HEK293 (cell line): ENCODE results near the gene DYNC1LI1.
A peak's percentile ranks its signal among the peaks of the same experiment; 100 is the strongest.

Source experiments
- KLF8 ChIP-seq: fragments of 450-650 bp; formaldehyde crosslinking; IDR thresholded peaks from 2 replicates; pipeline ENCODE4 v1.5.1; 2016; ENCODE audit warnings: missing biosample characterization, missing genetic modification characterization
- KLF9 ChIP-seq: fragments of 450-650 bp; formaldehyde crosslinking; IDR thresholded peaks from 2 replicates; pipeline ENCODE4 v1.5.1; 2016; ENCODE audit warnings: missing biosample characterization, missing genetic modification characterization, low read depth
- MEIS1 ChIP-seq: sonication (generic); formaldehyde crosslinking; IDR thresholded peaks from 2 replicates; pipeline ENCODE4 v1.8.1; 2022; ENCODE audit warnings: missing genetic modification reagents, mild to moderate bottlenecking, borderline replicate concordance
- MYNN ChIP-seq: fragments of 450-650 bp; formaldehyde crosslinking; IDR thresholded peaks from 2 replicates; pipeline ENCODE4 v1.5.1; 2016; ENCODE audit warnings: missing biosample characterization, missing genetic modification characterization, borderline replicate concordance
- PRDM1 ChIP-seq: fragments of 450-650 bp; formaldehyde crosslinking; IDR thresholded peaks from 2 replicates; pipeline ENCODE4; 2016; ENCODE audit warnings: missing biosample characterization, missing genetic modification characterization
- SP7 ChIP-seq: fragments of 450-650 bp; formaldehyde crosslinking; IDR thresholded peaks from 2 replicates; pipeline ENCODE4 v1.5.1; 2016; ENCODE audit warnings: missing biosample characterization, missing genetic modification characterization
- ZBTB20 ChIP-seq: fragments of 450-650 bp; formaldehyde crosslinking; IDR thresholded peaks from 2 replicates; pipeline ENCODE4 v1.5.1; 2016; ENCODE audit warnings: missing biosample characterization, missing genetic modification characterization
- ZNF121 ChIP-seq: fragments of 450-650 bp; formaldehyde crosslinking; IDR thresholded peaks from 2 replicates; pipeline ENCODE4 v1.5.1; 2016; ENCODE audit warnings: missing biosample characterization, missing genetic modification characterization
- ZNF133 ChIP-seq: fragments of 450-650 bp; formaldehyde crosslinking; IDR thresholded peaks from 2 replicates; pipeline ENCODE4 v1.5.1; 2016; ENCODE audit warnings: missing biosample characterization, missing genetic modification characterization
- ZNF146 ChIP-seq: fragments of 450-650 bp; formaldehyde crosslinking; IDR thresholded peaks from 2 replicates; pipeline ENCODE4 v1.5.1; 2016; ENCODE audit warnings: missing biosample characterization, missing genetic modification characterization
- ZNF175 ChIP-seq: fragments of 450-650 bp; formaldehyde crosslinking; IDR thresholded peaks from 2 replicates; pipeline ENCODE4 v1.5.1; 2016; ENCODE audit warnings: missing biosample characterization, missing genetic modification characterization
- ZNF239 ChIP-seq: fragments of 450-650 bp; formaldehyde crosslinking; IDR thresholded peaks from 2 replicates; pipeline ENCODE4 v1.5.1; 2016; ENCODE audit warnings: missing biosample characterization, missing genetic modification characterization
- ZNF324 ChIP-seq: fragments of 450-650 bp; formaldehyde crosslinking; IDR thresholded peaks from 2 replicates; pipeline ENCODE4 v1.5.1; 2016; ENCODE audit warnings: missing biosample characterization, missing genetic modification characterization
- ZNF37A ChIP-seq: fragments of 450-650 bp; IDR thresholded peaks from 2 replicates; pipeline ENCODE4 v1.5.1; 2018; ENCODE audit warnings: missing biosample characterization, missing genetic modification characterization
- ZNF426 ChIP-seq: fragments of 450-650 bp; formaldehyde crosslinking; IDR thresholded peaks from 2 replicates; pipeline ENCODE4 v1.5.1; 2017; ENCODE audit warnings: missing biosample characterization, missing genetic modification characterization, mild to moderate bottlenecking, inconsistent platforms, moderate library complexity
- ZNF521 ChIP-seq: fragments of 450-650 bp; formaldehyde crosslinking; IDR thresholded peaks from 2 replicates; pipeline ENCODE4 v1.5.1; 2017; ENCODE audit warnings: missing biosample characterization, mild to moderate bottlenecking, missing genetic modification characterization
- ZNF530 ChIP-seq: fragments of 450-650 bp; formaldehyde crosslinking; IDR thresholded peaks from 2 replicates; pipeline ENCODE4 v1.5.1; 2016; ENCODE audit warnings: low read depth, missing biosample characterization, missing genetic modification characterization
- ZNF621 ChIP-seq: fragments of 450-650 bp; formaldehyde crosslinking; IDR thresholded peaks from 2 replicates; pipeline ENCODE4 v1.5.1; 2017; ENCODE audit warnings: missing biosample characterization, missing genetic modification characterization
- ZNF707 ChIP-seq: fragments of 450-650 bp; formaldehyde crosslinking; IDR thresholded peaks from 2 replicates; pipeline ENCODE4 v1.5.1; 2016; ENCODE audit warnings: missing biosample characterization, missing genetic modification characterization
- ZNF792 ChIP-seq: fragments of 450-650 bp; formaldehyde crosslinking; IDR thresholded peaks from 2 replicates; pipeline ENCODE4 v1.5.1; 2016; ENCODE audit warnings: missing biosample characterization, missing genetic modification characterization
- ZNF837 ChIP-seq: fragments of 450-650 bp; formaldehyde crosslinking; IDR thresholded peaks from 2 replicates; pipeline ENCODE4 v1.5.1; 2016; ENCODE audit warnings: missing biosample characterization, missing genetic modification characterization
- TF ChIP-seq, protein P1 (sequence below): fragments of 450-650 bp; formaldehyde crosslinking; IDR thresholded peaks from 2 replicates; pipeline ENCODE4 v1.5.1; 2016; ENCODE audit warnings: missing biosample characterization, missing genetic modification characterization
- TF ChIP-seq, protein P2 (sequence below): fragments of 450-650 bp; formaldehyde crosslinking; IDR thresholded peaks from 2 replicates; pipeline ENCODE4 v1.5.1; 2016; ENCODE audit warnings: missing biosample characterization, missing genetic modification characterization
- TF ChIP-seq, protein P3 (sequence below): fragments of 450-650 bp; formaldehyde crosslinking; conservative IDR thresholded peaks from 2 replicates; pipeline ENCODE4 v1.5.1; 2016; ENCODE audit warnings: low read depth, missing biosample characterization, missing genetic modification characterization
- TF ChIP-seq, protein P4 (sequence below): fragments of 450-650 bp; formaldehyde crosslinking; IDR thresholded peaks from 2 replicates; pipeline ENCODE4 v1.5.1; 2017; ENCODE audit warnings: missing biosample characterization, missing genetic modification characterization

The DYNC1LI1 gene

DNA sequence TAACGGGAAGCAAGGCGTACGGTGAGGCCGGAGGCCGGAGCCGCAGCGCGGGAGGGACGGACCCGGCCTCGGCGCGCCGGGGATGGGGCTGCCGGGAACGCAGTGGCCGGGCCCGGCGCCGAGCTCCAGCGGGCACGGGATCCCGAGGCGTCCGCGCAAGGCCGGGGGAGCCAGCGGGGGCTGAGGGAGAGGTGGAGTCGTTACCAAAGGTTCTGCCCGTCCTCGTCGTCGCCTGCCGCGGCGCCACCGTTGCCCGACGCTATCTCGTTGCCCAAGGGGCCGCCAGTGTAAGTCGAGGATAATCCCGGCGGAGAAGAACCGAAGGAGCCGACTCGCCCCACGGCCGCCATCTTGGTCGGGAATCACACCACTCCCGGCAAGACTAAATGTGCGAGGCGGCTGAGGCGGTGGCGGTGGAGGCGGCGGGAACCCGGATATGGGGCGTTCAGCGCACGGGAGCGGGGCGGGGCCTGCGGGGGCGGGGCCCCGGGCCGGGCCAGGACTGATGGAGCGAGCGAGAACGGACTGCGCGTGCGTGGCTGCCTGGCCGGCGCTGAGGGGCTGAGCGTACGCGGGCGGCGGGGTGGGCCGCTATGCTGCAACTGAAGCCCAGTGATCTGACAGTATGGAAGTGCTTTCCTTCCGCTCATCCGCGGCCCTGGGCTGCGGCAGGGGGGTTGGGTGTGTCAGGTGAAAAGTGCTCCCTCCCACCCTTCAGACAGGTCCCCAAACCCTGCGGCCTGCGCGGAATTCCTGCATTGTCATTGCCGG lies at the start of gene DYNC1LI1 (continued):
- TF ChIP-seq ZNF837 (tag by site-specific recombination) (no peak), ZNF239 (no peak), ZNF521 (no peak), ZNF324 (tag by site-specific recombination) (no peak), ZNF530 (tag by site-specific recombination) (no peak), ZBTB20 (tag by site-specific recombination) (peak; percentile 84), KLF9 (tag by site-specific recombination) (peak; percentile 65), KLF8 (tag by site-specific recombination) (0 out of 2 replicates have a peak, but pooled peaks have one; percentile 41), ZNF792 (tag by site-specific recombination) (no peak), SP7 (tag by site-specific recombination) (0 out of 2 replicates have a peak, but pooled peaks have one; percentile 30), ZNF121 (tag by site-specific recombination) (0 out of 2 replicates have a peak, but pooled peaks have one; percentile 10), ZNF707 (tag by site-specific recombination) (no peak), ZNF426 (tag by site-specific recombination) (no peak), ZNF133 (tag by site-specific recombination) (no peak), ZNF175 (no peak), MYNN (tag by site-specific recombination) (no peak), ZNF146 (tag by site-specific recombination) (no peak), PRDM1 (tag by site-specific recombination) (no peak), ZNF621 (no peak), MEIS1 (no peak), ZNF37A (tag by site-specific recombination) (no peak)
- TF ChIP-seq, protein P1, sequence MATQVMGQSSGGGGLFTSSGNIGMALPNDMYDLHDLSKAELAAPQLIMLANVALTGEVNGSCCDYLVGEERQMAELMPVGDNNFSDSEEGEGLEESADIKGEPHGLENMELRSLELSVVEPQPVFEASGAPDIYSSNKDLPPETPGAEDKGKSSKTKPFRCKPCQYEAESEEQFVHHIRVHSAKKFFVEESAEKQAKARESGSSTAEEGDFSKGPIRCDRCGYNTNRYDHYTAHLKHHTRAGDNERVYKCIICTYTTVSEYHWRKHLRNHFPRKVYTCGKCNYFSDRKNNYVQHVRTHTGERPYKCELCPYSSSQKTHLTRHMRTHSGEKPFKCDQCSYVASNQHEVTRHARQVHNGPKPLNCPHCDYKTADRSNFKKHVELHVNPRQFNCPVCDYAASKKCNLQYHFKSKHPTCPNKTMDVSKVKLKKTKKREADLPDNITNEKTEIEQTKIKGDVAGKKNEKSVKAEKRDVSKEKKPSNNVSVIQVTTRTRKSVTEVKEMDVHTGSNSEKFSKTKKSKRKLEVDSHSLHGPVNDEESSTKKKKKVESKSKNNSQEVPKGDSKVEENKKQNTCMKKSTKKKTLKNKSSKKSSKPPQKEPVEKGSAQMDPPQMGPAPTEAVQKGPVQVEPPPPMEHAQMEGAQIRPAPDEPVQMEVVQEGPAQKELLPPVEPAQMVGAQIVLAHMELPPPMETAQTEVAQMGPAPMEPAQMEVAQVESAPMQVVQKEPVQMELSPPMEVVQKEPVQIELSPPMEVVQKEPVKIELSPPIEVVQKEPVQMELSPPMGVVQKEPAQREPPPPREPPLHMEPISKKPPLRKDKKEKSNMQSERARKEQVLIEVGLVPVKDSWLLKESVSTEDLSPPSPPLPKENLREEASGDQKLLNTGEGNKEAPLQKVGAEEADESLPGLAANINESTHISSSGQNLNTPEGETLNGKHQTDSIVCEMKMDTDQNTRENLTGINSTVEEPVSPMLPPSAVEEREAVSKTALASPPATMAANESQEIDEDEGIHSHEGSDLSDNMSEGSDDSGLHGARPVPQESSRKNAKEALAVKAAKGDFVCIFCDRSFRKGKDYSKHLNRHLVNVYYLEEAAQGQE (tag by site-specific recombination): no peak
- TF ChIP-seq, protein P2, sequence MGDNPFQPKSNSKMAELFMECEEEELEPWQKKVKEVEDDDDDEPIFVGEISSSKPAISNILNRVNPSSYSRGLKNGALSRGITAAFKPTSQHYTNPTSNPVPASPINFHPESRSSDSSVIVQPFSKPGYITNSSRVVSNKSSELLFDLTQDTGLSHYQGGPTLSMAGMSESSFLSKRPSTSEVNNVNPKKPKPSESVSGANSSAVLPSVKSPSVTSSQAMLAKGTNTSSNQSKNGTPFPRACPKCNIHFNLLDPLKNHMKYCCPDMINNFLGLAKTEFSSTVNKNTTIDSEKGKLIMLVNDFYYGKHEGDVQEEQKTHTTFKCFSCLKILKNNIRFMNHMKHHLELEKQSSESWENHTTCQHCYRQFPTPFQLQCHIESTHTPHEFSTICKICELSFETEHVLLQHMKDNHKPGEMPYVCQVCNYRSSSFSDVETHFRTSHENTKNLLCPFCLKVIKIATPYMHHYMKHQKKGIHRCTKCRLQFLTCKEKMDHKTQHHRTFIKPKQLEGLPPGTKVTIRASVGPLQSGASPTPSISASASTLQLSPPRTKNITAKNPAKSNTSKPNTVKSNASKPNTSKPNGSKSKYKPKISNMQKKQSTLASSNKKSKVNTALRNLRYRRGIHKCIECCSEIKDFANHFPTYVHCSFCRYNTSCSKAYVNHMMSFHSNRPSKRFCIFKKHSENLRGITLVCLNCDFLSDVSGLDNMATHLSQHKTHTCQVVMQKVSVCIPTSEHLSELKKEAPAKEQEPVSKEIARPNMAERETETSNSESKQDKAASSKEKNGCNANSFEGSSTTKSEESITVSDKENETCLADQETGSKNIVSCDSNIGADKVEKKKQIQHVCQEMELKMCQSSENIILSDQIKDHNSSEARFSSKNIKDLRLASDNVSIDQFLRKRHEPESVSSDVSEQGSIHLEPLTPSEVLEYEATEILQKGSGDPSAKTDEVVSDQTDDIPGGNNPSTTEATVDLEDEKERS (tag by site-specific recombination): no peak
- TF ChIP-seq, protein P3, sequence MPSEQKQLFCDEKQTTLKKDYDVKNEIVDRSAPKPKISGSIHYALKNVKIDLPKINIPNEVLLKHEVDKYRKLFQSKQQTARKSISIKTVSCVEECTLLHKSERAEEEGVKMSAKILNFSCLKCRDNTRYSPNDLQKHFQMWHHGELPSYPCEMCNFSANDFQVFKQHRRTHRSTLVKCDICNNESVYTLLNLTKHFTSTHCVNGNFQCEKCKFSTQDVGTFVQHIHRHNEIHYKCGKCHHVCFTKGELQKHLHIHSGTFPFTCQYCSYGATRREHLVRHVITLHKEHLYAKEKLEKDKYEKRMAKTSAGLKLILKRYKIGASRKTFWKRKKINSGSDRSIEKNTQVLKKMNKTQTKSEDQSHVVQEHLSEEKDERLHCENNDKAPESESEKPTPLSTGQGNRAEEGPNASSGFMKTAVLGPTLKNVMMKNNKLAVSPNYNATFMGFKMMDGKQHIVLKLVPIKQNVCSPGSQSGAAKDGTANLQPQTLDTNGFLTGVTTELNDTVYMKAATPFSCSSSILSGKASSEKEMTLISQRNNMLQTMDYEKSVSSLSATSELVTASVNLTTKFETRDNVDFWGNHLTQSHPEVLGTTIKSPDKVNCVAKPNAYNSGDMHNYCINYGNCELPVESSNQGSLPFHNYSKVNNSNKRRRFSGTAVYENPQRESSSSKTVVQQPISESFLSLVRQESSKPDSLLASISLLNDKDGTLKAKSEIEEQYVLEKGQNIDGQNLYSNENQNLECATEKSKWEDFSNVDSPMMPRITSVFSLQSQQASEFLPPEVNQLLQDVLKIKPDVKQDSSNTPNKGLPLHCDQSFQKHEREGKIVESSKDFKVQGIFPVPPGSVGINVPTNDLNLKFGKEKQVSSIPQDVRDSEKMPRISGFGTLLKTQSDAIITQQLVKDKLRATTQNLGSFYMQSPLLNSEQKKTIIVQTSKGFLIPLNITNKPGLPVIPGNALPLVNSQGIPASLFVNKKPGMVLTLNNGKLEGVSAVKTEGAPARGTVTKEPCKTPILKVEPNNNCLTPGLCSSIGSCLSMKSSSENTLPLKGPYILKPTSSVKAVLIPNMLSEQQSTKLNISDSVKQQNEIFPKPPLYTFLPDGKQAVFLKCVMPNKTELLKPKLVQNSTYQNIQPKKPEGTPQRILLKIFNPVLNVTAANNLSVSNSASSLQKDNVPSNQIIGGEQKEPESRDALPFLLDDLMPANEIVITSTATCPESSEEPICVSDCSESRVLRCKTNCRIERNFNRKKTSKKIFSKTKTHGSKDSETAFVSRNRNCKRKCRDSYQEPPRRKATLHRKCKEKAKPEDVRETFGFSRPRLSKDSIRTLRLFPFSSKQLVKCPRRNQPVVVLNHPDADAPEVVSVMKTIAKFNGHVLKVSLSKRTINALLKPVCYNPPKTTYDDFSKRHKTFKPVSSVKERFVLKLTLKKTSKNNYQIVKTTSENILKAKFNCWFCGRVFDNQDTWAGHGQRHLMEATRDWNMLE (tag by site-specific recombination): no peak
- TF ChIP-seq, protein P4, sequence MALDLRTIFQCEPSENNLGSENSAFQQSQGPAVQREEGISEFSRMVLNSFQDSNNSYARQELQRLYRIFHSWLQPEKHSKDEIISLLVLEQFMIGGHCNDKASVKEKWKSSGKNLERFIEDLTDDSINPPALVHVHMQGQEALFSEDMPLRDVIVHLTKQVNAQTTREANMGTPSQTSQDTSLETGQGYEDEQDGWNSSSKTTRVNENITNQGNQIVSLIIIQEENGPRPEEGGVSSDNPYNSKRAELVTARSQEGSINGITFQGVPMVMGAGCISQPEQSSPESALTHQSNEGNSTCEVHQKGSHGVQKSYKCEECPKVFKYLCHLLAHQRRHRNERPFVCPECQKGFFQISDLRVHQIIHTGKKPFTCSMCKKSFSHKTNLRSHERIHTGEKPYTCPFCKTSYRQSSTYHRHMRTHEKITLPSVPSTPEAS (tag by site-specific recombination): no peak
